CD14-positive monocyte (primary cell): ENCODE data around the gene P4HA1. TPM values are rescaled to one million over a fixed set of nuclear protein-coding genes. Genes with fewer than 3 reads are reported as not detected.

Experiments used
- DNase-seq, 3 donors: peaks; one replicate each; pipeline ENCODE4 v3.0.0-alpha.2; 2011 to 2022
- H2AFZ ChIP-seq: 2 replicates; pipeline ENCODE4 v1.6.0; 2012; ENCODE audit warnings: mild to moderate bottlenecking, low read depth, low read length, inconsistent platforms; ENCODE audit not compliant: insufficient read depth, poor library complexity, severe bottlenecking
- H3K27ac ChIP-seq, 2 donors: 1 replicate in 1 of 2; 2 replicates in 1 of 2; pipeline ENCODE4 v1.5.1; 2012 to 2013; ENCODE audit warnings: low read length in 2 of 2, control low read depth in 1 of 2, inconsistent platforms in 1 of 2, low read depth in 1 of 2, mild to moderate bottlenecking in 1 of 2
- H3K27me3 ChIP-seq, 2 donors: one replicate each; pipeline versions ENCODE4 v1.6.0 to v1.6.1; 2011 to 2013; ENCODE audit warnings: low read length in 2 of 2; ENCODE audit not compliant: control insufficient read depth in 2 of 2, insufficient read depth in 2 of 2
- H3K36me3 ChIP-seq, 2 donors: replicated peaks in 1 of 2; 1 replicate in 1 of 2; 2 replicates in 1 of 2; pipeline versions ENCODE4 v1.5.1 to v1.6.1; 2012 to 2013; ENCODE audit warnings: low read length in 2 of 2, control low read depth in 1 of 2, inconsistent platforms in 1 of 2, mild to moderate bottlenecking in 1 of 2; ENCODE audit not compliant: insufficient read depth in 2 of 2, control insufficient read depth in 1 of 2
- H3K4me1 ChIP-seq, 2 donors: 1 replicate in 1 of 2; 2 replicates in 1 of 2; pipeline versions ENCODE4 v1.5.1 to v1.6.1; 2012 to 2013; ENCODE audit warnings: low read length in 2 of 2, control low read depth in 1 of 2, inconsistent platforms in 1 of 2, mild to moderate bottlenecking in 1 of 2, moderate library complexity in 1 of 2; ENCODE audit not compliant: insufficient read depth in 2 of 2, control insufficient read depth in 1 of 2
- H3K4me2 ChIP-seq: replicated peaks from 2 replicates; pipeline ENCODE3; 2012; ENCODE audit warnings: low read length, moderate library complexity, mild to moderate bottlenecking; ENCODE audit not compliant: poor library complexity, severe bottlenecking; ENCODE audit errors: extremely low read depth
- H3K4me3 ChIP-seq, 3 experiments: fragments of 200-600 bp in 1 of 3; sonication (generic) in 1 of 3; replicated peaks in 1 of 3; 1 replicate in 2 of 3; 2 replicates in 1 of 3; pipeline ENCODE4 v1.5.1; 2011 to 2013; ENCODE audit warnings: low read length in 3 of 3, mild to moderate bottlenecking in 3 of 3, control low read depth in 2 of 3, low read depth in 2 of 3, inconsistent platforms in 1 of 3, moderate library complexity in 1 of 3
- H3K79me2 ChIP-seq: 2 replicates; pipeline ENCODE4 v1.6.0; 2012; ENCODE audit warnings: mild to moderate bottlenecking, control low read depth, inconsistent platforms, low read length, moderate library complexity; ENCODE audit not compliant: insufficient read depth
- H3K9ac ChIP-seq: 2 replicates; pipeline ENCODE4 v1.6.0; 2017; ENCODE audit warnings: low read length, mild to moderate bottlenecking; ENCODE audit not compliant: insufficient read depth, poor library complexity, severe bottlenecking
- H3K9me3 ChIP-seq, 2 donors: replicated peaks in 1 of 2; 1 replicate in 1 of 2; 2 replicates in 1 of 2; pipeline versions ENCODE4 v1.5.1 to v1.6.1; 2012 to 2013; ENCODE audit warnings: low read length in 2 of 2, control low read depth in 1 of 2; ENCODE audit not compliant: control insufficient read depth in 1 of 2, insufficient read depth in 1 of 2
- H4K20me1 ChIP-seq: 2 replicates; pipeline ENCODE4 v1.6.0; 2012; ENCODE audit warnings: mild to moderate bottlenecking, low read length, control low read depth, moderate library complexity; ENCODE audit not compliant: insufficient read depth
- H3K27ac Mint-ChIP-seq, 7 donors: one replicate each; pipeline ENCODE4 v1.8.0; 2020; ENCODE audit warnings: mild to moderate bottlenecking in 7 of 7, mixed read lengths in 7 of 7, moderate library complexity in 6 of 7, inconsistent platforms in 2 of 7
- H3K27me3 Mint-ChIP-seq, 3 donors: one replicate each; pipeline ENCODE4 v1.8.0; 2021 to 2022; ENCODE audit warnings: low read depth in 3 of 3, mild to moderate bottlenecking in 3 of 3, mixed read lengths in 3 of 3, moderate library complexity in 3 of 3, inconsistent platforms in 1 of 3
- H3K36me3 Mint-ChIP-seq, 2 donors: one replicate each; pipeline ENCODE4 v1.8.0; 2020; ENCODE audit warnings: mixed read lengths in 2 of 2, inconsistent platforms in 1 of 2, mild to moderate bottlenecking in 1 of 2
- H3K4me1 Mint-ChIP-seq: one replicate; pipeline ENCODE4 v1.8.0; 2020; ENCODE audit warnings: mild to moderate bottlenecking, mixed read lengths
- H3K4me3 Mint-ChIP-seq, 2 donors: one replicate each; pipeline ENCODE4 v1.8.0; 2020; ENCODE audit warnings: mild to moderate bottlenecking in 2 of 2, mixed read lengths in 2 of 2, moderate library complexity in 1 of 2
- H3K9me3 Mint-ChIP-seq, 7 donors: one replicate each; pipeline ENCODE4 v1.8.0; 2020 to 2022; ENCODE audit warnings: mixed read lengths in 7 of 7, mild to moderate bottlenecking in 6 of 7, moderate library complexity in 6 of 7, inconsistent platforms in 2 of 7
- WGBS: methylation state at CpG from one replicate; pipeline ENCODE4 v1.1.5; 2013; ENCODE audit warnings: missing lambda C conversion rate; ENCODE audit not compliant: insufficient coverage; 5-methylcytosine and 5-hydroxymethylcytosine counted together
- intact Hi-C, 2 donors: fragments of 100-400 bp; cut with micrococcal nuclease; formaldehyde crosslinking; loops; one replicate each; pipeline versions ENCODE4 v1.15.0 to v1.15.1; 2023
- polyA plus RNA-seq, 3 donors: library from polyadenylated mRNA; depleted of rRNA in 1 of 3; unstranded in 2 of 3; stranded (reverse) in 1 of 3; fragments of 300-500 nt in 2 of 3; fragments of >200 nt in 1 of 3; fragmentation: Illumina TruSeq in 2 of 3; gene quantifications; 1 replicate in 2 of 3; 2 replicates in 1 of 3; pipeline ENCODE4 v1.2.3, GENCODE V29; 2012 to 2021
- TF ChIP-seq, protein P1 (sequence below): fragments of 200-600 bp; IDR thresholded peaks from one replicate; pipeline ENCODE4 v1.8.0; 2022; ENCODE audit warnings: antibody characterized with exemption, mild to moderate bottlenecking

The P4HA1 gene
- polyA plus RNA-seq, 3 donors, result 20.1 to 44.3 (median 43.9) TPM

DNA sequence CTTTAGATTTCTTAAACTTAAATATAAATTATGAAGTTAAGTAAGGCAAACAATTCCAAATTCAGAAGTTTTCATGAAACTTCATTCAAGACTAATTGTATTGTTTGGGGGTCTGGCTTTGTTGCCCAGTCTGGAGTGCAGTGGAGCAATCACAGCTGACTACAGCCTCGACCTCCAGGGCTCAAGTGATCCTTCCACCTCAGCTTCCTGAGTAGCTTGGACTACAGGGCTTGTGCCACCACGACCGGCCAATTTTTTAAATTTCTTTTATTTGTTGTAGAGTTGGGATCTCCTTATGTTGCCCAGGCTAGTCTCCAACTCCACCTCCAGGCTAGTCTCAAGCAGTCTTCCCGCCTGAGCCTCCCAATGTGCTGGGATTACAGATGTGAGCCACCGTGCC, 12.5 kb downstream of the P4HA1 start:
- H3K27ac Mint-ChIP-seq, result no peak overlapping the region
- intact Hi-C loops, result no loop called here

DNA sequence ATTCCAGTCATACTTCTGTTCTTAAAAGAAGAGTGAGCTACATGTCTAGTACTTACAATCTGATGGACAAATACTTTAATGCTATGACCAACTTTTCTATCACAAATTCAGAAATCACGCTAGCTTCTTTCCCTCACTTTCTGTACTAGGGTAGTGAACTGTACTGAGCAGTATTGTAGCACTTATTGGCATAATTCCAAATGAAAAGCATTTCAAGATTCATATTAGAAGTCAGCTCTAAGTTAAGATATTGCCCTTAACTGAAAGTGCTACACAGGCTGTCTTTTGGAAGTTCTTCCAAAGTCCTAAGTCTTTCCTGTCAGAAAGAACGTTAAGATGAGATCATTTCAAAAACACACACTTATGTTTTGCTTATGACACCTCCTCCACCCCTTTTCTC, 13.4 kb downstream of the P4HA1 start:
- TF ChIP-seq, protein P1, sequence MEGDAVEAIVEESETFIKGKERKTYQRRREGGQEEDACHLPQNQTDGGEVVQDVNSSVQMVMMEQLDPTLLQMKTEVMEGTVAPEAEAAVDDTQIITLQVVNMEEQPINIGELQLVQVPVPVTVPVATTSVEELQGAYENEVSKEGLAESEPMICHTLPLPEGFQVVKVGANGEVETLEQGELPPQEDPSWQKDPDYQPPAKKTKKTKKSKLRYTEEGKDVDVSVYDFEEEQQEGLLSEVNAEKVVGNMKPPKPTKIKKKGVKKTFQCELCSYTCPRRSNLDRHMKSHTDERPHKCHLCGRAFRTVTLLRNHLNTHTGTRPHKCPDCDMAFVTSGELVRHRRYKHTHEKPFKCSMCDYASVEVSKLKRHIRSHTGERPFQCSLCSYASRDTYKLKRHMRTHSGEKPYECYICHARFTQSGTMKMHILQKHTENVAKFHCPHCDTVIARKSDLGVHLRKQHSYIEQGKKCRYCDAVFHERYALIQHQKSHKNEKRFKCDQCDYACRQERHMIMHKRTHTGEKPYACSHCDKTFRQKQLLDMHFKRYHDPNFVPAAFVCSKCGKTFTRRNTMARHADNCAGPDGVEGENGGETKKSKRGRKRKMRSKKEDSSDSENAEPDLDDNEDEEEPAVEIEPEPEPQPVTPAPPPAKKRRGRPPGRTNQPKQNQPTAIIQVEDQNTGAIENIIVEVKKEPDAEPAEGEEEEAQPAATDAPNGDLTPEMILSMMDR, result no peak
- Mint-ChIP-seq H3K9me3 (no peaks in the 10 kb centered on the region), H3K36me3 (peaks cover 0 to 4% of the 10 kb centered on the region in 2 donors), H3K27me3 (no peaks in the 10 kb centered on the region), H3K4me1 (peaks cover 15% of the 10 kb centered on the region), H3K27ac (no peak overlapping the region), H3K4me3 (no peak overlapping the region)
- intact Hi-C loops, result no loop called here
- Histone ChIP-seq H3K4me2 (no peak overlapping the region), H3K27ac (no peak overlapping the region), H3K4me3 (no peak overlapping the region), H3K79me2 (peaks cover 57% of the 10 kb centered on the region), H3K9me3 (no peaks in the 10 kb centered on the region), H3K9ac (no peak overlapping the region), H3K27me3 (no peaks in the 10 kb centered on the region), H3K36me3 (peaks cover 0 to 2% of the 10 kb centered on the region in 2 donors), H4K20me1 (peaks cover 84% of the 10 kb centered on the region), H3K4me1 (no peaks in the 10 kb centered on the region), H2AFZ (no peak overlapping the region)
- DNase-seq, result no peak
- 80% methylated on average over 1 of the region's 2 CpGs for WGBS

More for the DNA sequence above, 12.5 kb downstream of the P4HA1 start:
- Histone ChIP-seq H3K4me2 (no peak overlapping the region), H3K4me3 (no peak overlapping the region), H3K79me2 (peaks cover 60% of the 10 kb centered on the region), H4K20me1 (peaks cover 86% of the 10 kb centered on the region), H3K36me3 (peaks cover 0 to 4% of the 10 kb centered on the region in 2 donors), H3K27me3 (no peaks in the 10 kb centered on the region), H3K27ac (no peak overlapping the region), H3K4me1 (no peaks in the 10 kb centered on the region), H3K9ac (no peak overlapping the region), H2AFZ (no peak overlapping the region), H3K9me3 (no peaks in the 10 kb centered on the region)
- Mint-ChIP-seq H3K27me3 (no peaks in the 10 kb centered on the region), H3K4me1 (peaks cover 15% of the 10 kb centered on the region), H3K36me3 (peaks cover 2 to 4% of the 10 kb centered on the region in 2 donors), H3K4me3 (no peak overlapping the region), H3K9me3 (no peaks in the 10 kb centered on the region)
- no CpG with 5 or more reads among the region's 5 CpGs for WGBS
- no peak for DNase-seq
- TF ChIP-seq, protein P1, result no peak
